GM18520 (cell line): ENCODE measurements around the gene CAMK4.
A peak's percentile ranks its signal among the peaks of the same experiment; 100 is the strongest.

Experiments used
- ATAC-seq: cut with Tn5 transposase; IDR thresholded peaks from one replicate; pipeline ENCODE4 v1.9.1; 2021; ENCODE audit not compliant: unreplicated experiment

CAMK4 gene

DNA sequence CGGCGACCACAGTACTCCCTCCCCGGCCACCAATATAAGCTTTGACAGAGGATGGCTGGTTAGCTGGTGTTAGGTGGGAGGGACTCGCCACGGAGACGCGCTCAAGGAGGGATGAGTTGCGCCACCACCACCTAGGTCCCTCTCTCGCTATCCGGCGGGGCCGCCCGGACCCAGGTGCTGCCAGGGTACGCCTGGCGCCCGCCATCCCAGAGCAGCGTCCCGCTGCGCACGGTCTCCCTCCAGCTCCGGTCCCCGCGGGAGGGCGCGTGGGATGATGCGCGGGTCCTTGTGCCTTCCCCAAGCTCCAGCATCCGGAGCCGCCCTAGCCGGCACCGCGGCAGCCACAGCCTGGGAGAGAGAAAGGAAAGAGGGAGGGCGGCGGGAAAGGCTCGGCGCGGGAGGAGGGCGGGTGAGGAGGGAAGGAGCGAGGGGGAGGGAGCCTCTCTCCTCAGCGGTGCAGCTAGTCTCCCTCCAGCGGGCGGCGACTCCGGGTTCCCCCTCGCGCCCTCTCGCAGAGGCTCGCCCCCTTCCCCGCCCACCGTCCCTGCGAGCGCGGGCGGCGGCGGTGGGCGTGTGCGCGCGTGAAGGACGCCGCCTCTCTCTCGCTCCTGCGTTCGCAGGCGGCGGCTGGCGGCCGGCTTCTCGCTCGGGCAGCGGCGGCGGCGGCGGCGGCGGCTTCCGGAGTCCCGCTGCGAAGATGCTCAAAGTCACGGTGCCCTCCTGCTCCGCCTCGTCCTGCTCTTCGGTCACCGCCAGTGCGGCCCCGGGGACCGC lies at the start of gene CAMK4:
Gene CAMK4 (plus strand): TSS at position 598 of the 774 bp plus-strand sequence. CDS start 100 bp downstream, at position 698.
- ATAC-seq, result peak; percentile 57

DNA sequence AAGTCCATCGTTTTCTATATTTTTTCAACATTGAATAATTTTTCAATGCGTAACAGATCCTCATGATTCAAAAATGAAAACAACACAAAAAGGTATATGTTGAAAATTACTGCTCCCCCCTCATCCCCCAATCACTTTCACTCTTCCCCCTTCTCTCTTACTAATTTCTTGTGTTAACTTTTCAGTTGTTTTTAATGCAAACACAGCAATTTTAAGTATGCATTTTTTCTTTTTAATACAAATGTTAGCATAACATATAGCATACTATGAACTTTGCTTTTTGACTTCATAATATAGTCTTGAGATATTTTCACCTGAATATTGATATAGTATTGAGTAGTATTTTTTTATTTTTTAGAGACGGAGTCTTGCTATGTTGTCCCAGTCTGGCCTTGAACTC lies 41.1 kb upstream of the CAMK4 start:
- no peak for ATAC-seq

DNA sequence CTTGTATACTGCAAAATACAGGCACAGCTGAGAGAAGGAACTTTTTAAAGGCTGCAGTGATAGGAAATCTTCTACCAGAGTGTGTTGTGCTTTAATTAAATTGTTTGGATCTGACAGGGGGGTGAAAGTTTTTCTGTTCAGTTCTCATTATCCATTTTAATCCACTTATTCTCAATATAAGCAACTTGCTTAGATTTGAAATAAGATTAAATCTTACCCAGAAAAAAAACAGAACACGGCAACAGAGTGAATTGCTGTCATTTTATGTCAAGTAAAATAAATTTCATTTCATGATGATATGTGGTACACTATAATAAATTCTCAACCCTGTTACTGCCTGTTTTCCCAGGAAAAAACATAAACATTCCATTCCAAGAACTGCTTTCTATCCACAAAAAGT lies 37.1 kb upstream of the CAMK4 start:
- ATAC-seq, result no peak

DNA sequence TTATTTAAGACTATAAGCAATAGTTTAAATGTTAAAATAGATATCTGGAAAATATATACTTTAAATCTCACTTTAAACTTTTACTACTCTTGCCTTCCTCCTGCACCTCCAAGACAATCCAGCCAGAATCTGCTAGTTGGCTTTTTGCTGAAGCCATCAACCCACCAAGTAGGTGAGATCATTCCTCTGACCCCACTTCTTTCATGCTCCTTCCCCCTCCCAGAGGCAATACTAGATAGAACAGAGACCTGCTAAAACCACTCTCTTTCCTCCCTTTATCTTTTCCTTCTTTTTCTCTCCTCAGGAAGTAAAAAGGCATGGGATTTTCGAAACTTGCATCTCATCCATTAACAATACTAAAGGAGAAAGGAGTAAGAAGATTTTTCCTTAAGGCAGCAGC lies 30.1 kb upstream of the CAMK4 start:
- no peak for ATAC-seq

GRCh38 chr5:111194925-111195324 lies 29.3 kb upstream of the CAMK4 start:
- ATAC-seq, result no peak

GRCh38 chr5:111197523-111197922 lies 26.7 kb upstream of the CAMK4 start:
- ATAC-seq, result no peak

DNA sequence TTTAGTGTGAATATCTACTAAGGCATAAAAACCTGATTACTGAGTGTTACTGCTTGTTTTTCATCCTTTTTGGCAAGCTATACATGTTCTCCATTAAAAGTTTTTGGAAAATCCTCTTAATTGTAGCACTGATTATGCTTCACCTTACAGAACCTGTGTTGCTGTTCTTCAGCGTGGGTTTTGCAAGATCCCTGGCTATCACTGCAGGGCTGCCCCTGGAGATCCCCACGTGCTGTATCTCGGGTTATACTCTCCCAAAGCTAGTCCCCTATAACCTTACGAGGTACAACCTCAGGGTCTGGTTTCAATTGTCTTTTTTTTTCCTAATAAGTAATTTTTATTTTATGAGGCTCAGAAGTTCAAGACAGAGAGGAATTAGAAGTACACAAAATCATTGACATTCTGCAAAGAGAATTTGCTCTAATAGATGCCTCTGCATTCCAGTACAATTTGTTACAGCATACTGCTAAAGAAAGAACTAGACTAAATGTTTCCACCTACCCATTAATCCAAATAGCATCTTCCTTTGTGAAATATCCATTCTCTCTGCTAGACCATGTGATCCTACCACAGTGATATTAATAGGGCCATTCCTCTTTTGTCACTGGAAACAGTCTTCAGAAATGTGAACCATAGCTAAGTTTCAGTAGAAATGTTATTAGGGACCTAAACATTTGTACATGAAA lies 25.8 kb upstream of the CAMK4 start:
- no peak for ATAC-seq

GRCh38 chr5:111200828-111201227 lies 23.4 kb upstream of the CAMK4 start:
- ATAC-seq, result no peak

DNA sequence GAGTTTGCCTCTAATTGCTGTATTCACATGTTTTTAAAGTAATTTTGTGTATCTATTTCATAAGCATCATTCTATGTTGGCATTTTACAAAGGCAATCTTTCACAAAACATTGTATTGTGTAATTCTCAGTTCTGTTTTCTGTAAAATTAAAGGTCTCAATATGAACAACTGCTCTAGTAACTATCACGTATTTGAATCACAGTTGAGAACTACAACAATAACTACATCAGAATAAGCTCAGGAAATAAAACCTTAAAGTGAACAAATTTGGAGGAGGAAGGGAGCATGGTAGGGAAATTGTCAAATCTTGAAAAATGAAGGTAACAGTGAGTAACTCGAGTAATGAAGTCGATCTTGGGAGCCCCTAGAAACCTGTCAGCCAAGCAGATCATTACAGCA lies 22.5 kb upstream of the CAMK4 start:
- no peak for ATAC-seq

DNA sequence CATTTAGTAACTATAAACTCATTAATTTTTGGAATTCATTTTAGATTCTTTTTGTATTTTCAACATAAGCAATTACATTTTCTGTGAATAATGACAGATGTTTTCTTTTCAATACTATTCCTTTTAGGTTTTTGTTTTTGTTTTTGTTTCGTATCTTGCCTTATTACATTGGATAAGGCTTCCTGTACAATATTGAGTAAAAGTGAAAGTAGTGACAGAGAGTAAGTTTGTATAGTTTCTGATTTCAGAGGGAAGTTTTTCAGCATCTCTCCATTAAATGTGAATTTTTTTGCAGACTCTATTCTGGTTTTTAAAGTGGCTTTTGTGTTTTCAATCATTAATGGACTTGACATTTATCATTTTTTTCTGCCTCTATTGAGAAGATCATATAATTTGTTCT lies 12.8 kb upstream of the CAMK4 start:
- ATAC-seq, result peak; percentile 56

DNA sequence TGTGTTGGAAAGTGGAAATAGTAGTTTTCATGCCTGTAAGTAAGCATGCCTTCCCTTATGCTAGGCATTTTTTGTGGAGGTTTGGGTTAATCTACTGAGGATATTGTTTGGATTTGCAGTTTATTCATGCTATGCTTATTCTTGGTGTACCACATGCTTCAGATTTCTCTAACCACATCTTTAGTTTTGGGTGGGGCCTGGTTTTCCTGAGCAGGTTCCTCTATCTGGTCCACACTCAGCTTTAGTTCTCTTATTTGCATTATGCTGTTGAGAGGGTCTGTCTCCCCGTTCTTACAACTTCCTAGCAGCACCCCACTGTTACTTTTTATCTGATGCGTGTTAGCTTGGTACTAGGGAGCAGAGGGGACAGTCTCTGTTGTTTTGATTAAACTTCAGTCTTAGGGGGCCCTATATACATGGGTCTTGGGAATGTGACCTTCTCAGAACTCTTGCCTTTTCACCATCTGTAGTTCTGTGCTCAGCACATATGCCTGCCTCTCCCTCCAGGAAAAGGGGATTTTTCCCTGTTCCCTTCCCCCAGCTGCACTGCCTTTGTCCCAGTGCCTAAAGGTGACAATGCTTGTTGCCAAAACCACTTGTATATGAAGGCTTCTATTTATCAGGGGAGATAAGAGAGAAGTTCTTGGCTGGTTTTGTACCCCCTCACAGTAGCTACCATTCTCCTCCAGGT lies 10.0 kb upstream of the CAMK4 start:
- ATAC-seq, result no peak

GRCh38 chr5:111215971-111216370 lies 8.2 kb upstream of the CAMK4 start:
- ATAC-seq, result no peak

GRCh38 chr5:111221139-111221538 lies 3.0 kb upstream of the CAMK4 start:
- ATAC-seq, result no peak

DNA sequence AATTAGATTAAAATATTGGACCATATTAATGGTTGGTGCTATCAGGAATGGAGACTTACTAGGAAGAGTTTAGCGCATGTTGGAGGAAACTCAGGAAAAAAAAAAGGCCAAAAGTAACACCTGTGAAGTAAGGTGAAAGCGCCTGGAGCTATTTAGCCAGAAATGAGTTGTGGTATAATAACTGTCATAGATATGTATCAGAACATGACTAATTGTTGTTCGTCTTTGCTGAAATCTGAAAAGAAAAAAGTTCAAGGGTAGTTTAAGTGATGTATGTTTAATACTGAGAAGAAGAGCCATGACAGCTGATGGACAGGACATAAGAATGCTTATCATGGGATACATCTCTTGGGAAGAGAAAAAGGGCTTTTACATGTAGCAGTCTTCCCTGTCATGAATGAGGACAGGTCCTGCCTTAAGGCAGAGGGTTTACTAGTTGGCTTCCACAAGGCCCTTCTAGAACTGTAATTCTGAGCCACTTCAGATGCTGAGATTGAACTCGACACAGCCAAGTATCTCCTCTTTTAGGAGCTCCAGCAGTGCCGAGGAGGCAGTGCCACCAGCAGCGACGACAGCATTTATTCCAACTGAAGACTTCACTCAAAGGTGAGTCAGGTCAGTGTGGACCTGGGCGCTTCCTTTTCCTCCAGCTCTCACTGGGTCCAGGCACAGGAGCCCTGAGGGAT lies 940 bp upstream of the CAMK4 start:
- ATAC-seq, result no peak

DNA sequence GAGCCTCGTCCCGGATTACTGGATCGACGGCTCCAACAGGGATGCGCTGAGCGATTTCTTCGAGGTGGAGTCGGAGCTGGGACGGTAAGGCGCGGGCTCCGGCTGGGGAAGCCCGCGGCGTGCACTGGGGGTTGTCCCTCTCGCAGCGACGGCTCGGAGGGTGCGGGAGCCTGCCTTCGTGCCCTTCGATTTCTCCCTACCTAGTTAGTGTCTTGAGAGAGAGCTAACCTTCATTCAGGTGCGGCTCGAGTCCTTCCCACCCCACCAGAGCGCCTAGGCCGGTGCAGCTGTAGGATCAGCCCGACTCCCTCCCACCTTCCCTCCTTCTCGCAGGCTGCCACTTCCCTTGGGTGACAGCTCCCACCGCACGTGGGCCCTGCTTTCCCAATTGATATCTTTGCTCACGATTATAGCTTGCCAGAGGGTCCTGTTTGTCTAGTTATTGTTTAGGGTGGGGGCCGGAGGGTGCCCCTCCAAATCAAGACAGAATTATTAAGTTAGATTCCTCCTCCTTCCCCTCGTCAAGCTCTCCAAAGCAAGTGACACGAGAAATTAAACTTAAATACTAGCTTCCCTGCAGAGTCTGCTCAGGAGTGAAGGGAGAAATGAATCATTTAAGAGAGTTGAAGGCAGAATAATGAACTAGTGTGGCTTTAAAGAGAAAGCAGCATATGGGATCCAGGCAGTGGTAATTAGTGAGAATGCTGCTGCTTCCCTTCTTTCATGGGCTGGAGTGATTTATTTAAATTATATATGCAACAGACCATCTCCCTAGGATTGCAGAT lies 569 bp downstream of the CAMK4 start:
- ATAC-seq, result peak; percentile 11

GRCh38 chr5:111225926-111226325 lies 1.7 kb downstream of the CAMK4 start:
- no peak for ATAC-seq

DNA sequence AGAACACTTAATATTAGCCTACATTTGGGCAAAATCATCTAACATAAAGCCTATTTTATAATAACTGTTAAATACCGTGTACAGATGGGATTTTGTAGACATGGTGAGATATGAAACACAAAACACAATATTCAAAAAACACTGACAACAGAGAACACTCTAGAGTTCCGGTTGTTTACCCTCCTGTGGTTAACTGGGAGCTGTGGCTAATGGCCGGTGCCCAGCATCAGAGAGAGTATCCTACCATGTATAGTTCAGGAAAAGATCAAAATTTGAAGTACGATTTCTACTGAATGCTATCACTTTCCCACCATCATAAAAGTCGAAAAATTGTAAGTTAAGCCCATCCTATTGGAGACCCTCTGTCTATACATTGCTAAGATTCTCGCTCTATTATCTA lies 2.4 kb downstream of the CAMK4 start:
- ATAC-seq, result no peak

DNA sequence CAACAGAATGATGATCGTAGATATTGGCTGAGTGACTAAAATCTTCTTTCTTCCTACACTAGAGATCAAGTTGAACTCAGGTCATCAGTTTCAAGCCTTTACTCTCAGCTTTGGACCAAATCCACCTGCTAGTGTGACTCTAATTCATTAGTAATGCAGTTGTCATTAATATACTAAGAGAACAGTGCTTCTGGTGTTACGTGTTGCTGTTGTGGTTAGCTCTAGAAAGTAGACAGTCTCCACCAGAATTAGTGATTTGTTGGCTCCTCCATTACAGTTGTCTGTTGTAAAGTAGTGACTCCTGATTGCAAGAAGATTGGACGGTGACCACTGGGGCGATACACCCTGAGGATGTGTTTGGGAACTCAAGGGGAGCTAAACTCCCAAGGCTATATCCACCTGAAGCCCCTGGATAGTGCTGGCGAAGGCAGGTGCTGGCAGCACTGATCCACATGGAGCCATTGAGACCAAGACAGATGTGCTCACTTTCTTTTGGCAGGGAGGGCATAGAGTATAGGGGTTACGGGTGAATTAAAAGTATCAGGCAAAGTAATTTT lies 3.1 kb downstream of the CAMK4 start:
- ATAC-seq, result no peak

- no peak for ATAC-seq
Observed at GRCh38 chr5:111227801-111228200, 3.6 kb downstream of the CAMK4 start.

DNA sequence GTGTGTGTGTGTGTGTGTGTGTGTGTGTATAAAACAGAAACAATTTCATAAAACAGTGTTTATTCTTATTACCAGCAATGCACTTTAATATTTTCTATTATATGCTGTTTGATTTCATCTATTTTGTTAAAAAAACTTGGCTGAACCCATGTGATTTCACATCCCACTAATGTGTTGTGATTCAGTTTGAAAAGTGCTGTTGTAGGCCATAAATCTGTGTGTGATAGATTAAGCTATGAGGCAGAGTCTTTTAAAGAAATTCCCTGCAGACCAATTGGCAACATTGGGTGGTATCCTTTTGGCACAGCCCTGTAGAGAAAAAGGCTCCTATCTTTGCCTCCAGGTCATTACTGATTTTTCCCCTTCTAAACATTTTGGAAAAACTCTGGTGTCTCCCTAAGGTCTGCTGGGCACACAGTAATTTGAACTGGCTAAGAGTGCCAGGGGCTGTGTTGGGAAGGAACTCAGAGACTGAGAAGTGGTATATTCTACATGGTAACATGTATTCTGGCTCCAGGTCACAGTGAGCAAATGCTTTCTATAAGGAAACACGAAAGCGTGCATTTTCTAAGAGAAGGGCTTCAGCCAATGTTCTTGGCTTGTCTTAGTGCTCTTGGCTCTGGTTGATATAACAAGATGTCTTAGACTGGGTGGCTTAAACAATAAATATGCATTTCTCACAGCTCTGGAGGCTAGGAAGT lies 4.5 kb downstream of the CAMK4 start:
- no peak for ATAC-seq
